IPS DF 4.7 (cell line): ENCODE data around the gene TEX54.
"Not testable (repeated sequence)": the region's sequence is repeated elsewhere in the genome, so short reads cannot be mapped to it uniquely, and the experiment has no call there.

ENCODE experiments used
- DNase-seq: peaks from one replicate; pipeline ENCODE4 v3.0.0-alpha.2; 2013; ENCODE audit warnings: low spot score; ENCODE audit errors: extremely low read depth

The TEX54 gene

DNA sequence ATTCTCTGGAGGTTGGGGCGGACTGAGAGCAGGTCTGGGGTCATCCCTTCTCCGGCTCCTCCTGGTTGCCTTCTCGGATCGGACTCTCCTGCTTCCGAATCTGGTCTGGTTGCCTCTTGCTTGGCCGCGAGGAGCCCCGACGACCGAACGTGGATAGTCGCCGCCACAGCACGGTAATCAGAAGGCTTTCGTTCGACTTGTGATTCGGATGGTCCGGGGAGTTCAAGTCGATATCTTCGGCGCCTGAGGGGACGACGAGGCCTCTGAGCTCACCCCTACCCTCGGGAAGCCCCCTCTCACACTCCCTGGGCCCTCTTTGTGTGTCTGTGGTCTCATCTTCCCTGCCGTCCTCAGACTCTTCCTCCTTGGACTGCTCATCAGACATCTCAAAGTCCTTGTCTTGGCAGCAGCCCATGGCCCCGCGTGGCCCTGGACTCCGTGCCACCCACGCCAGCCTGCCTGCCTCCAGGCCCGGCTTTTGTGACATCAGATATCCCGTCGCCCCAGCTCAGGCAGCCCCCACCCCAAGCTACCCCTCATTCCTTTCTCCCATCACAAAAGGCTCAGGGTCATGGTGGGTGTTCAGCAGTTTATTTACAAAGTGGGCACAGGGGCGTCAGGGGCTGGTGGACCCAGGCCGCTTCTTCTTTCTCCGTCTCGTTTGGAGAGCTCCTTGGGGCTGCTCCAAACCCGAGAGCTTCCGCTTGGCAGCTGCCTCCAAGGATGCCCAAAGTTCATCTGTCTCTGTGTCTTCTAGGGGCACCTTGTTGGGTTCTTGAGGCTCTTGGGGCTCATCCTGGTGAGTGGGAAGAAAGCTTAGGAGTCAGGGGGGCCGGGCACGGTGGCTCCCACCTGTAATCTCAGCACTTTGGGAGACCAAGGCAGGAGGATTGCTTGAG, at the start of gene TEX54:
TEX54 (minus strand) TSS at position 506 of the 899 bp plus-strand sequence.
- no peak for DNase-seq

DNA sequence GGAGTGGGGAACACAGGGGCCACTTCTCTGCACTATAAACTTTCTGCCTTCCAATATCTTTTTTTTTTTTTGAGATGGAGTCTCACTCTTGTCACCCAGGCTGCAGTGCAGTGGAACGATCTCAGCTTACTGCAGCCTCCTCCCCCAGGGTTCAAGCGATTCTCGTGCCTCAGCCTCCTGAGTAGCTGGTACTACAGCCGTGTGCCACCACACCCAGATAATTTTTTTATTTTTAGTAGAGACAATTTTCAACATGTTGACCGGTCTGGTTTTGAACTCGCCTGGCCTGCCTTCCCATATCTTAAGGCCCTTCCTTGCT, 49.7 kb upstream of the TEX54 start:
- no peak for DNase-seq

DNA sequence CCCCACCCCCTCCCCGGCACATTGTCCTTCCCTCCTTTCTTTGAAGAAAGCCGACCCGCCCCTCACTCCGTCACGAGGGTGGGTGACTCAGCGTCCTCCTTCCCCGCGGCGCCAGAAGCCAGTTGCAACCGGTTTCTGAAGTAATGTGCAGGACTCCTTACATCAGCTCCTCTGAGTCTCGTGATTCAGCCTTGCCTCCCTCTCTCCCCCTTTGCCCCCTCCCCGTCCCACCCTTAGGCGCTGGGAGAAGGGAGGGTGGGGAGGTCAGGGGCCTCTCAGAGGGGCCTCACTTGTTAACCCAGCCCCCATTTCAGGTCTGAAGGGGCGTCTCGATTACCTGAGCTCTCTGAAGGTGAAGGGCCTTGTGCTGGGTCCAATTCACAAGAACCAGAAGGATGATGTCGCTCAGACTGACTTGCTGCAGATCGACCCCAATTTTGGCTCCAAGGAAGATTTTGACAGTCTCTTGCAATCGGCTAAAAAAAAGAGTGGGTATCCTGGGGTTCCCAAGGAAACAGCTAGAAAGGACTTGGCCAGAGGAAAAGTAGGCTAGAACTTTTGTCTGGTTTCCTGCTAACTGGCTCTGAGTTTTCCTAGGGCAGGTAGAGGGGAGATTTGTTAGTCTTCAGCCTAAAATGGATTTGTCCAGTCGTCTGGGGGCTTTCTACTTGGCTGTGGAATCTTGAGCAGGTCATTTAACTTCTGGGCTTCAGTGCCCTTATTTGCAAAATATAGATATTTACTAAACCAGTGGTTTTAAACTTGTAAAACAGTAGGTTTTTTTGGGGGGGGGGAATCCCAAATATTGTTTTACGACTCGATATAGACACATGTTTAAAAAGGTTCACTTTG, 49.2 kb upstream of the TEX54 start:
- DNase-seq = no peak

DNA sequence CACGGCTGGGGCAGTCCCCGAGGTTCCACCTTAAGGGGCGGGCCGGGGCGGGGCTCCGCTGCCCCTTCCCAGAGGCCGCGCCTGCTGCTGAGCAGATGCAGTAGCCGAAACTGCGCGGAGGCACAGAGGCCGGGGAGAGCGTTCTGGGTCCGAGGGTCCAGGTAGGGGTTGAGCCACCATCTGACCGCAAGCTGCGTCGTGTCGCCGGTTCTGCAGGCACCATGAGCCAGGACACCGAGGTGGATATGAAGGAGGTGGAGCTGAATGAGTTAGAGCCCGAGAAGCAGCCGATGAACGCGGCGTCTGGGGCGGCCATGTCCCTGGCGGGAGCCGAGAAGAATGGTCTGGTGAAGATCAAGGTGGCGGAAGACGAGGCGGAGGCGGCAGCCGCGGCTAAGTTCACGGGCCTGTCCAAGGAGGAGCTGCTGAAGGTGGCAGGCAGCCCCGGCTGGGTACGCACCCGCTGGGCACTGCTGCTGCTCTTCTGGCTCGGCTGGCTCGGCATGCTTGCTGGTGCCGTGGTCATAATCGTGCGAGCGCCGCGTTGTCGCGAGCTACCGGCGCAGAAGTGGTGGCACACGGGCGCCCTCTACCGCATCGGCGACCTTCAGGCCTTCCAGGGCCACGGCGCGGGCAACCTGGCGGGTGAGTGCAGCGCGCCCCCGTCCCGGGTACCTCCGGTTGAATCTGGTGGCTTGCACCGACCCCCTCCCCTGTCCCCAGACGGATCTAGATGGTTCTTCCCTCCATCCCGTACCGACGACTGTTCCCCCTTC, 48.4 kb upstream of the TEX54 start, which contains the start of gene SLC3A2:
SLC3A2 (plus strand) TSS at position 94 of the 776 bp plus-strand sequence; CDS start at position 222, 128 bp downstream.
- DNase-seq = no peak

DNA sequence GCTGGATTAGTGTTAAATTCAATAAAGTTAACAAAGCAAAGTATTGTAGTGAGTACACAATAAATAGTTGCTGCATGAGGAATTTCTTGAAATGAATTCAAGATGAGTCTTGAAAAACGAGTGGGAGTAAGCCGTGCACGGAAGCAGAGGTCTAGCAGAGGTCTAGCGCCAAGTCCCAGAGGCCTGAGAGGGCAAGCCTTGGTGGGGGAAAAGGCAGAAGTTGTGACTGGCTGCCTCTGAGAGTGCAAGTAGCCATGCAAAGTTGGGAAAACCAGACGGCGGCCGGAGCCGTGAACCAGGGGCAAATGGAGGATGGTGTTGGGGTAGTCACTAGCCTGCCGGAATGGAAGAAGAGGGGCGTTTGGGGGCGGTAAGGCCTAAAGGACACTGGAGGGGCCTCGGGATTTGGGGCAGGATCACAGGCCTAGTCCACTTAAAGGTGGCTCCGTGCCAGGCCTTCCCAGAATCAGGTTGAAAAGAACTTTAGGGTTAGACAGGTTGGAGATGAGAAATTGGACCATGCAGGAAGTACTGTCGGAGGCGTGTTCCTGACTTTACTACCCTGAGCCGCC, 47.7 kb upstream of the TEX54 start:
- no peak for DNase-seq

DNA sequence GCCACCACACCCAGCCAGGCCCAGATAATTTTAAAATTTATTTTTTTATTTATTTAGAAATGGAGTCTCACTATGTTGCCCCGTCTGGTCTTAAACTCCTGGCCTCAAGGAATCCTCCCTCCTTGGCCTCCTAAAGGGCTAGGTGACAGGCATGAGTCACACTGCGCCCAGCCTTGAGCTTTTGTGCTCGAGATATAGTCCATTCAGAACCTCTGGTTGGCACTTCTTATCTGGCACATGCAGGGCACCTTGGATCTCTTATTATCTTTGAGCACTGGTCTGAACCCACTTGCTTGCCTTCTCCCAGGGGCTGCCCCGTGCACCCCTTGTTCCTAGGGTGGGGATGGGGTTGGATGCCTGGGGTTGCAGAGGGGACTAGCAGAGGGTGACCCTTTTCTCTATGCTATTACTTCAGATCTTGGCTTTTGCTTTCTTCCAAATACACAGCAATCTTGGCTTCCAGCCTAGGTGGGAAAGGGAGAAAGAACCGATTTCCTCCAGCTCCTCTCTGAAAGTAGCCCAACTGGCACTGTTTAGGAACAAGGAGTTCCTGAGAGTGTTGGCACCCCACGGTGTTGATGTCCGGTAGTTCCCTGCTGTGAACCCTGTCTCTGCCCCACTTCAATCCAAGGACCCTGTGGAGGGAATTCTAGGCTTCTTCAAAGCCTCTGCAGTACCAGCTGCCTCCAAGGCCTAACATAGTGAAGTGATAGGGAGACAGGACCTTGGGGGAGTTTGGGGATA, 46.8 kb upstream of the TEX54 start:
- no peak for DNase-seq

DNA sequence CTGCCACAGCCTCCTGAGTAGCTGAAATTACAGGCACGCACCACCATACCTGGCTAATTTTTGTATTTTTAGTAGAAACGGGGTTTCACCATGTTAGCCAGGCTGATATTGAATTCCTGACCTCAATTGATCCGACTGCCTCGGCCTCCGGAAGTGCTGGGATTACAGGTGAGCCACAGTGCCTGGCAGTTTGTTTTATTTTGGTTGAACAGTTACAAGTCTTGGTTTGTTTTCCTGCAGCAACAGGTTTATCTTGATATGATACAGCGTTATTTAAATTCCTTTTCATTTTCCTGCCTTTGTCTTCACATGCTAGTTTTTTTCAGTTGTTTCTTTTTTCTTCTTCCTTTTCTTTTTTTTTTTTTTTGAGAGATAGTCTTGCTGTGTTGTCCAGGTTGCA, 44.1 kb upstream of the TEX54 start:
- DNase-seq = no peak

DNA sequence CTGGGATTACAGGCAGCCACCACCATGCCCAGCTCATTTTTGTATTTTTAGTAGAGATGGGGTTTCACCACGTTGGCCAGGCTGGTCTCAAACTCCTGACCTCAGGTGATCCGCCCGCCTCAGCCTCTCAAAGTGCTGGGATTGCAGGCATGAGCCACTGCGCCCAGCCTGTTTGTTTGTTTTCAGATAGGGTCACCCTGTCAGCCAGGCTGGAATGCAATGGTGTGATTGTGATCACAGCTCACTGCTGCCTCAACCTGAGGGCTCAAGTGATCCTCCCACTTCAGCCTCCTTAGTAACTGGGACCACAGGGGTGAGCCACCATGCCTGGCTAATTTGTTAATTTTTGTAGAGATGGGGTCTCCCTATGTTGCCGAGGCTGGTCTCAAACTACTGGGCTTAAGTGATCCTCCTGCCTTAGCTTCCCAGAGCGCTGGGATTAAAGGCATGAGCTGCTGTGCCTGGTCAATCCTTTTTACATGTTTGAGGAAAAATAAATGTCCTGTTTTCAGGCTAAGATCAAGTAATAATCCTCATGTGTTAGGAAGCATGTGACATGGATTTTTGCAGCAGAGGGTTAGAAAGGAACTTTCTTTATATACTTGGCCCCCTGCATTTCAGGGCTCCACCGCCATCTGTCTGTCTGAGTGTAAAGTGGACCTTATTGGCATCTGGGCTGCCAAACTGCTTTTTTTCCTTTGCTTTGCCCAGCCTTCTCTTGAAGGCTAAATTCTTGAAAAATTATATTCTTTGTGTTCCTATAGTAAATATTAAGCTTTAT, 43.2 kb upstream of the TEX54 start:
- DNase-seq = no peak

DNA sequence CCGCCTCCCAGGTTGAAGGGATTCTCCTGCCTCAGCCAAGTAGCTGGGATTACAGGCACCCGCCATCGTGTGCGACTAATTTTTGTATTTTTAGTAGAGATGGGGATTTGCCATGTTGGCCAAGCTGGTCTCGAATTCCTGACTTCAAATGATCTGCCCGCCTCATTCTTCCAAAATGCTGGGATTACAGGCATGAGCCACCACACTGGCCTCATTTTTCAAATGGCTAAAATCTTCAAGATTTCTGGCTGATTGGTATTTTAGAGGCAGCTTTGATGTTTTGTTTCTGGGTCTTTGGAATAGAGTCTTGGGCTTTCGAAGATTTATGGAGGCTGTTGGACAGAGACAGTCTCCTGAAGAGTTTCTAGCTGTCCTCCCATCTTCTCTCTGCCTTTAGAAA, 42.2 kb upstream of the TEX54 start:
- no peak for DNase-seq

DNA sequence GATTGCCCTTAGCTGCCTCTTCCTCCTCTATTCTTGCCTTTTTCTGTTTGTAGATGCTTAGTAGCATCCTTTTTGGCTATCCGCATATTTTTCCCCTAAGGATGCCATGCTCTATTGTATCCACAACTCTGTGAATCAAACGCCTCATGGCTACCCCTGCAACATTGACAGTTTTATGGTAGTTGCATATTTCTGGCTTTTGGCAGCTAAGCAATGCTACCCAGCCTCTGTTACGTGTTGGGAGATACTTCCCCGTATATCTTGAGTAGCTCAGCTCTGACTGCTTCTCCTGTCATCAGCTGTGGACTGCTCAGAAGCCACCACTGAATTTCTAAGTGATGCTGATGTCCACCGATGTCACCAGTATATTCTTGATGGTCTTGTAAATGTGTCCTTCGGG, 33.0 kb upstream of the TEX54 start:
- no peak for DNase-seq

DNA sequence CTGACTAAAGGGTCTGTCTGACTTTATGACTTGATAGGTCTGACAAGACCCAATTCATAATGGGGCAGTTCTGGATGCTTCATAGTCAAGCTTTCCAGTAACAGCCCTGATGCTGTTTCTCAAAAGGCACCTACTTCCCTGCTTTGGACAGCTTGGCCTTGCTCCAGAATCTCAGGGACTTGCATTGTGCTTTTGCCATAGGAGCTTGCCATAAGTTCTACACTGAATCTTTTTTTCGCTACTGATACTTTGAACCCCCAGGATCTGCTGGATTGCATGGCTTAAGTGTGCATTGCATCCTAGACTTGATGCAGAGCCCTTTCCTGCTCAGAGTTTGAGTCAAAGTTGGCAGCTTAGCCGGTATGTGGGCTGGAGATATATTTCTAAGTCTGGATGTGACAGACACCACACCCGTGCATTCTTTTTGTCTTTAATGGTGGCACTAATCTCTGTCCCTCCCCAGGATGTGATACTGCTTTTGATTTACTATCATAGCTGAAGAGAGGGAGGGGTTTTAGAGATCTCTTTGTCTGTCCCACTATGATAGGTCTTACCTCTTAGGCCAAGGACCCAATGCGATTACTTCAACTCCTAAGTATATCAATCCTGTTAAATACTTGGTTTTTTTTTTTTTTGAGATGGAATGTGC, 31.2 kb upstream of the TEX54 start:
- no peak for DNase-seq

DNA sequence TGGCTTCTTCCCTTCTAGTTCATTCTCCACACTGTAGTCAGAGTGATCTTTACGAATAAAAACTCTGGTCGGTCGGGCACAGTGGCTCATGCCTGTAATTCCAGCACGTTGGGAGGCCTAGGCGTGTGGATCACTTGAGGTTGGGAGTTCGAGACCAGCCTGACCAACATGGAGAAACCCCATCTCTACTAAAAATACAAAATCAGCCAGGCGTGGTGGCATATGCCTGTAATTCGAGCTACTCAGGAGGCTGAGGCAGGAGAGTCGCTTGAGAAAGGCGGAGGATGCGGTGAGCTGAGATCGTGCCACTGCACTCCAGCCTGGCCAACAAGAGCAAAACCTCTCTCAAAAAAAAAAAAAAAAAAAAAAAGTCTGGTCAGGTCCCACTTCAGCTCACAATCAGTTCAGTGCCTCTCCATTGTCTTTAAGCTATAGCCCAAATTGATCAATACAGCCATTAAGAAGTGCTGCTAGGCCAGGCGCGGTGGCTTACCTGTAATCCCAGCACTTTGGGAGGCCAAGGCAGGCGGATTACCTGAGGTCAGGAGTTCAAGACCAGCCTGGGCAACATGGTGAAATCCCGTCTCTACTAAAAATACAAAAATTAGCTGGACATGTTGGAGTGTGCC, 29.0 kb upstream of the TEX54 start:
- not testable (repeated sequence) for DNase-seq

DNA sequence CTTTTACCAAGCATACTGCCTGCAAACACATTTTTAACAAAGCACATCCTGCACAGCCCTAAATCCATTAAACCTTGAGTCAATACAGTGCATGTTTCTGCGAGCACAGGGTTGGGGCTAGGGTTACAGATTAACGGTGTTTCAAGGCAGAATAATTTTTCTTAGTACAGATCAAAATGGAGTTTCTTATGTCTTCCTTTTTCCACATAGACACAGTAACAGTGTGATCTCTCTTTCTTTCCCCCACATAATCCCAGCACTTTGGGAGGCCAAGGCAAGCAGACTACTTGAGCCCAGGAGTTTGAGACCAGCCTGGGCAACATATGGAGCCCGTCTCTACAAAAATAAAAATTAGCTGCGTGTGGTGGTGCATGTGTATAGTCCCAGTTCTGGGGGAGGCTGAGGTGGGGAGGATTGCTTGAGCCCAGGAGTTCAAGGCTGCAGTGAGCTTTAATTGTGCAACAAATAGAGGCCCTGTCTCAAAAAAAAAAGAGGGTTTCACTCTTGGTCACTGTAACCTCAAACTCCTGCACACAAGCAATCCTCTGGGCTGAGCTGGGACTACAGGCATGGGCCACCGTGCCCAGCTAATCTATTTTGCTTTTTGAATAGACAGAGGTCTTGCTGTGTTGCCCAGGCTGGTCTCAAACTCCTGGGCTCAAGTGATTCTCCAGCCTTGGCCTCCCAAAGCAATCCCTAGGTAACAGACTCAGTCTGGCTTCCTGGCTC, 28.4 kb upstream of the TEX54 start:
- DNase-seq = no peak

DNA sequence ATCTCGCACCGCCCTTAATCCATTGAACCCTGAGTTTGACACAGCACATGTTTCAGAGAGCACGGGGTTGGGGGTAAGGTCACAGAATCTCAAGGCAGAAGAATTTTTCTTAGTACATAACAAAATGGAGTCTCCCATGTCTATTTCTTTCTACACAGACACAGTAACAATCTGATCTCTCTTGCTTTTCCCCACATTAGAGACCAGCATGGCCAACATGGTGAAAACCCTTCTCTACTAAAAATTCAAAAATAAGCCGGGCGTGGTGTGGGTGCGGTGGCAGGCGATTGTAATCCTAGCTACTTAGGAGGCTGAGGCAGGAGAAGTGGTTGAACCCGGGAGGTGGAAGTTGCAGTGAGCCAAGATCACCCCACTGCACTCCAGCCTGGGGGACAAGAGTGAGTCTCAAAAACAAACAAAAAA, 26.7 kb upstream of the TEX54 start:
- DNase-seq = not testable (repeated sequence)

DNA sequence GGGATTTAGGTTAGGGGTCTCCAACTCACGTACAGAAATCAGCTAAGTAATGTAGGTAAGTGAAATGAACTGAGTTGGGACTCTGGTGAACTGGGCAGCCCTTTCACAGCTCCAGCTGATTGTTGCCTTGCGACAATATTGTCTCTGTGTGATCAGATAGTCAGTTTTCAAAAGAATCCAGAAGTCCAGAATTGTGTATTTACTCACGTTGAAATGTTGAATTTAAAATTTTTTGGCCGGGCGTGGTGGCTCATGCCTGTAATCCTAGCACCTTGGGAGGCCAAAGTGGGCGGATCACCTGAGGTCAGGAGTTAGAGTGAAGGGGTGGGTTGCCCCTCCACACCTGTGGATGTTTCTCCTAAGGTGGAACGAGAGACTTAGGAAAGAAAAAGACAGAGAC, 25.6 kb upstream of the TEX54 start:
- DNase-seq = no peak

DNA sequence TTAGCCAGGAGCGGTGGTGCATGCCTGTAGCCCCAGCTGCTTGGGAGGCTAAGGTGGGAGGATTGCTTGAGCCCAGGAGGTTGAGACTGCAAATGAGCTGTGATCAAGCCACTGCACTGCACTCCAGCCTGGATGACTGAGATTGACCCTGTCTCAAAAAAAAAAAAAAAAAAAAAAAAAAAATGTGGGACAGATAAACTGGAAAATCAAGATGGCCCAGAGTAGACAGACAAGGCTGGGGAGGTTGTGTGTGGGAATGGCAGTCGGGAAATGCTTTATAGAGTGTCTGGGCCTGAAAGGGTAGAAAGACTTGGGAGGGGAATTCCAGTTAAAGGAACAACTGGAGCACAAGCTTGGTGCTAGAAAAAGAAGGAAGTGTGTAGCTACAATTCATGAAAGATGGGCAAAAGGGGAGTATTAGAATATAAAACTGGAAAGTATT, 24.9 kb upstream of the TEX54 start:
- DNase-seq = no peak

DNA sequence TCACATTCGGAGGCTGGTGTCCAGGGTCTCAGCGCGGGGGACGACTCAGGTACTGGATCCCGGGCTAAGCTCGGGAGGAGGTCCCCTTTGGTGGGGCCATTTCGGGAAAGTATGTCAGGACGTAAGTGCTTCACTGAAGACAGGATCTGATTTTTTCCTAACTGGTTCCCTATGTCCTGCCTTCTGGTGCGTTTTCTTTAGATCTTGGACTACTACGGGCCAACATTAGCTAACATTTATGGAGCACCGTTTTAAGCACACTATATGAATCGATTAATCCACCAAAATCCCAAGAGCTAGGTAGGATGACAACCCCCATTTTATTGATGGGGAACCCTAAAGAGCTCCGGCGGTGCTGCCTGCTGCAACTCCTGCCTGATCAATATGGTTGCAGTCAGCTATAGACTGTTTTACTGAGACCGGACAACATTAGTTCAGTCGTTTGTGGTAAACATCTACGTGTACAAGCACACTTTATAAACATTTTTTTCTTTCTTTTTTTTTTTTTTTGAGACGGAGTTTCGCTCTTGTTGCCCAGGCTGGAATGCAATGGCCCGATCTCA, 23.8 kb upstream of the TEX54 start:
- no peak for DNase-seq
